HEK293T (cell line): Measurements from ENCODE around the gene GOLIM4.

Experiments
- ARNT ChIP-seq: fragments of 450-650 bp; IDR thresholded peaks from 2 replicates; pipeline ENCODE4 v1.6.1; 2017; ENCODE audit warnings: mild to moderate bottlenecking
- CTBP1 ChIP-seq: fragments of 450-650 bp; IDR thresholded peaks from 2 replicates; pipeline ENCODE4 v1.6.1; 2016; ENCODE audit warnings: borderline replicate concordance
- ELF4 ChIP-seq: fragments of 450-650 bp; IDR thresholded peaks from 2 replicates; pipeline ENCODE4 v1.6.1; 2017; ENCODE audit warnings: antibody characterized with exemption
- FOXA1 ChIP-seq: fragments of 450-650 bp; IDR thresholded peaks from 2 replicates; pipeline ENCODE4 v1.6.1; 2016; ENCODE audit warnings: mild to moderate bottlenecking
- FOXK2 ChIP-seq: fragments of 450-650 bp; IDR thresholded peaks from 2 replicates; pipeline ENCODE4 v1.6.1; 2016; ENCODE audit warnings: mild to moderate bottlenecking
- FOXM1 ChIP-seq: fragments of 450-650 bp; IDR thresholded peaks from 2 replicates; pipeline ENCODE4 v1.6.1; 2017; ENCODE audit warnings: mild to moderate bottlenecking, borderline replicate concordance
- HDGF ChIP-seq: fragments of 450-650 bp; IDR thresholded peaks from 2 replicates; pipeline ENCODE4 v1.6.1; 2017; ENCODE audit warnings: antibody characterized with exemption, borderline replicate concordance
- L3MBTL2 ChIP-seq: fragments of 450-650 bp; conservative IDR thresholded peaks from 2 replicates; pipeline ENCODE4 v1.6.1; 2016; ENCODE audit warnings: mild to moderate bottlenecking
- LEF1 ChIP-seq: fragments of 450-650 bp; IDR thresholded peaks from 2 replicates; pipeline ENCODE4 v1.6.1; 2017; ENCODE audit warnings: mild to moderate bottlenecking, borderline replicate concordance
- SP1 ChIP-seq: fragments of 450-650 bp; IDR thresholded peaks from 2 replicates; pipeline ENCODE4 v1.6.1; 2017
- SUZ12 ChIP-seq: fragments of 450-650 bp; IDR thresholded peaks from 2 replicates; pipeline ENCODE4 v1.6.1; 2016; ENCODE audit warnings: mild to moderate bottlenecking
- TARDBP ChIP-seq: fragments of 450-650 bp; IDR thresholded peaks from 2 replicates; pipeline ENCODE4 v1.6.1; 2016
- TF ChIP-seq, protein P1 (sequence below): fragments of 450-650 bp; IDR thresholded peaks from 2 replicates; pipeline ENCODE4 v1.6.1; 2016

DNA sequence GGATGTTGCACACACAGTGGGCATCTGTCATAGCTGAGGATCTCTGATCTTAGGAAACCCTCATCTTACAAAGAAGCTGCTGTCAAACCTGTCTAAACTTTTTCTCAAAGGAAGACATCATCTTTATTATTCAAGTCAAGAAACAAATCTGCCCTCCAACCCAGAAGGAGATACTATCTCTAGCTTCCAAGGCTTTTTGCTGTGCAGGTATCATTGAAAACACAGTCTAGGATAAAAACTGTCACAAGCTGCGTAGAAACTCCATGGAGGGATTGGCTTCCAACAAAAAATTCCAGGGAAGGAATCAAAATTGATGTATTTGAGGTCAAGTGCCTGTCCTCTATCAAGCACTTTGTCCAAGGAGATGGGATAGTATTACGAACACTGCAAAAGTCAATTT, 89.1 kb downstream of the GOLIM4 start:
- TF ChIP-seq TARDBP (no peak), SP1 (no peak), LEF1 (no peak), SUZ12 (no peak), L3MBTL2 (no peak), FOXM1 (no peak), HDGF (no peak), FOXK2 (no peak), FOXA1 (no peak), CTBP1 (no peak), ARNT (no peak), ELF4 (no peak)
- TF ChIP-seq, protein P1, sequence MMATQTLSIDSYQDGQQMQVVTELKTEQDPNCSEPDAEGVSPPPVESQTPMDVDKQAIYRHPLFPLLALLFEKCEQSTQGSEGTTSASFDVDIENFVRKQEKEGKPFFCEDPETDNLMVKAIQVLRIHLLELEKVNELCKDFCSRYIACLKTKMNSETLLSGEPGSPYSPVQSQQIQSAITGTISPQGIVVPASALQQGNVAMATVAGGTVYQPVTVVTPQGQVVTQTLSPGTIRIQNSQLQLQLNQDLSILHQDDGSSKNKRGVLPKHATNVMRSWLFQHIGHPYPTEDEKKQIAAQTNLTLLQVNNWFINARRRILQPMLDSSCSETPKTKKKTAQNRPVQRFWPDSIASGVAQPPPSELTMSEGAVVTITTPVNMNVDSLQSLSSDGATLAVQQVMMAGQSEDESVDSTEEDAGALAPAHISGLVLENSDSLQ = no peak
